ENCODE data around the gene CHAF1A.

- TF ChIP-seq CTCF (IDR thresholded peaks at IDR 0.05; ENCODE audit: control extremely low read depth in 1 of 3, insufficient read depth in 1 of 3, low read depth in 1 of 3, low read length in 3 of 3) (no peak), POLR2A (IDR thresholded peaks at IDR 0.05; ENCODE audit: control extremely low read depth in 1 of 2, low read depth in 2 of 2, low read length in 2 of 2) (no peak), HDAC2 (IDR thresholded peaks at IDR 0.05; ENCODE audit: borderline replicate concordance in 1 of 2, low read depth in 2 of 2, low read length in 2 of 2) (no peak), YY1 (IDR thresholded peaks at IDR 0.05; ENCODE audit: low read depth, low read length) (no peak), ATF3 (IDR thresholded peaks at IDR 0.05; ENCODE audit: insufficient read depth, low read depth, low read length) (no peak), ASH2L (IDR thresholded peaks at IDR 0.05; ENCODE audit: low read length) (no peak)
These were observed 28.9 kb downstream of the CHAF1A start for GRCh38 chr19:4431296-4431695.
